NCI-H146 treated with DMSO at 0.1 percent for 48 hours (cell line): ENCODE results near the gene MEFV.
A peak's percentile ranks its signal among the peaks of the same experiment; 100 is the strongest.
"Not testable (repeated sequence)": the region's sequence is repeated elsewhere in the genome, so short reads cannot be mapped to it uniquely, and the experiment has no call there.

ENCODE experiments used
- DNase-seq: peaks from one replicate; lab custom pipeline; 2025; ENCODE audit not compliant: unreplicated experiment; lab: John Stamatoyannopoulos, UW

MEFV gene

DNA sequence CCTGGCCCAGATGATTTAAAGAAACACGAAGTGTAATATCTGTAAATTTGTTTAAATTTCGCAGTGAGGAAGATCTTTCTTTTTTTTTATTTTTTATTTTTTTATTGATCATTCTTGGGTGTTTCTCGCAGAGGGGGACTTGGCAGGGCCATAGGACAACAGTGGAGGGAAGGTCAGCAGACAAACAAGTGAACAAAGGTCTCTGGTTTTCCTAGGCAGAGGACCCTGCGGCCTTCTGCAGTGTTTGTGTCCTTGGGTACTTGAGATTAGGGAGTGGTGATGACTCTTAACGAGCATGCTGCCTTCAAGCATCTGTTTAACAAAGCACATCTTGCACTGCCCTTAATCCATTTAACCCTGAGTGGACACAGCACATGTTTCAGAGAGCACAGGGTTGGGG is 14.3 kb upstream of the MEFV start:
- not testable (repeated sequence) for DNase-seq

DNA sequence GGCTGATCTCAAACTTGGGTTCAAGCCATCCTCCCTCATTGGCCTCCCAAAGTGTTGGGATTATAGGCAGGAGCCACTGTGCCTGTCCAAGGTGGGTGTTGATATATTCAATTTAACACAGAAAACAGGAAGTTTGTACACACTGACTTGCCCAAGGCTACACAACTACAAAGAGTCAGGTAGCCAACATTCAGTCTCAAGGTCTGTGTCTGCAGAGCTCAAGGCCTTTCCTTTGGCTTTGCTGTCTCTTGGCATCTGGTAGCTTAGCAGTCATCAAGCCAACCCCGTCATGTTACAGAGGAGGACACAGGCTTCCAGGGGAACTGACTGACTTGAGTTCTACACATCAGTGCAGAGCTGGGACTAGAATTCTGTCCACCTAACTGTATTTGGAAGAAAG is 11.9 kb upstream of the MEFV start:
- no peak for DNase-seq

DNA sequence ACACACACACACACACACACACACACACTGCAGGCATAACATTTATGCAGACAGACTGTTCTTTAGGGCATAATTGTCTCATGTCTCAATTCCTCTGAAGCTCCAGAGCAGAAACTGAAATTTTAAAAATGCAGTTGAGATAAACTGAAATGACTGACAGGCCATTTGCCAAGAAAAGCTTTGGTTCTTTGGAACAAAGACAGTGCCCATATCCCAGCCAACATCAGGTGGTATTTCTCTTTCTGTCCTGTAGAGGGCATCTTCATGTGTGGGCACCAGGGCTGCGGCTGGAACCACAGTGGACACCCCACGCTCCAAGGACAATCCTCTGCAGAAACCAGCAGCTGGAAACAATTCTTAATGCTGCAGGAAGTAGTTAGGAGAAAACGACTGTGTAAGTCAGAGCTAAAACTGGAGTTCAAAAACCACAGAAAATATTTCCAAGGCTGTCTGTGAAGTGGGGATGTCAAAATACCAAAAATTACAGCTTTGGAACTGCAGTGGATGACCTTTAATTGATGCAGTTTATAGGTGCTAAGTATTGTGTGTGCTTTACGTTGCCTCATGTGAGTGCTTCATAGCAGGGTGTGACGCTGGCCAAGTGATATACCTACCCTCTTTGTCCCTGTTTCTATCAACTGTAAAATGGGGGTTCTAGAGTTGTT is 10.6 kb upstream of the MEFV start:
- peak; percentile 18 for DNase-seq

DNA sequence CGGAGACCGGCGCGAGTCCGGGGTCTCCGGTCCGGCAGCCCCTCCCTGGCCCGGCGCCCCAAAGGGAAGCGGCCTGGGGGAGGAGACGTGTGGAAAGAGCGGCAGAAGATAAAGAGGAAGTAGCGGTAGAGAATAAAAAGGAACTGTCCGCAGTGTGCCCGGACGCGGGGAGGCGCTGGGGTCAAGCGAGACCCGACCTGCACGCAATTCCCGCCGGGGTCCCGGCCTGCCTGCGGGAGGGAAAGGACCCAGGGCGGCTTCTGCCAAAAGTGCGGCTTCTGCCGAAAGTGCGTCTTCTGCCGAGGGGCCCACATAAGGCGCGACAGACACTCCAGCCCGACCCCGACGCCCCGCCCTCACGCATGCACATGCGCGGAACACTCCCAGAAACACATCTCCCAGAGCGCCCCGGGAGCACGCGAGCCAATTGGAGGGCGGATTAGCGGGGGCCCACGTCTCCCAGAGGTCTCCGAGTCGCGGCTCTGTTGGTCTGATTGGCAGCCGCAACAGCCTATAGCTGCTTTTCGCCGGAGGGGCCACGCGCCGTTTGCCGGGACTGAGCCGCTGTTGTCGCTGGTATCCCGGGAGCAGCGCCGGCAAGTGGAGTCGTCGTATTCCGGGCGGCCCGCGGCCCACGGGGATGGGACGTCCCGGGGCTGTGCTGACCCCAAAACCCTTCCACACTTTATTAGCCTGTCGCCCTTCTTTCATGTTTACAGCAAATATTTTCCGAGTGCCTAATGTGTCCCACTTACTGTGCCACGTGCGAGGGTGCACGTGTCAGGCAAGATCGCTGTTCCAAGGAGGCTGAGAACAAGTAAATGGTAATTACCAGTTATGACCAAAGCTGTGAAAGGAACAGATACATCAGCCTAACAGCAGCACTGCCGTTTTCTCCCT is 8.0 kb upstream of the MEFV start:
- DNase-seq, result peak; percentile 97

DNA sequence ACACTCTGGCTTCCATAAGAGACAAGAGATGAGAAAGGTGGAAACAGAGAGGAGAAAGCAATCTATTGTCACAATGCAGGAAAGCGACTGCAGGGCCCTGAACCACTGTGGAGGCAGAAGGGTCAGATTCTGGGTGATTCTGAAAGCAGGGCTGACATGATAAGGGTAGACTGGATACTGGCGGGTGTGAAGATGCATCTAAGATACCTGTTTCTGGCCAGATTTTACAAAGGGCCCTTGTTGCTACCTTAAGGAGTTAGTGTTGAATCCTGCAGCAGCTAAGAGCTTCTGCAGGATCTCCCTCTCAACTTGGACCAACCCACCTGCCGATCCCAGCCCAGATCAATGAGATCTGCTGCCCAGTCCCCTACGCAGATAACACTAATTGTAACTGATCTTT is 6.1 kb upstream of the MEFV start:
- no peak for DNase-seq

DNA sequence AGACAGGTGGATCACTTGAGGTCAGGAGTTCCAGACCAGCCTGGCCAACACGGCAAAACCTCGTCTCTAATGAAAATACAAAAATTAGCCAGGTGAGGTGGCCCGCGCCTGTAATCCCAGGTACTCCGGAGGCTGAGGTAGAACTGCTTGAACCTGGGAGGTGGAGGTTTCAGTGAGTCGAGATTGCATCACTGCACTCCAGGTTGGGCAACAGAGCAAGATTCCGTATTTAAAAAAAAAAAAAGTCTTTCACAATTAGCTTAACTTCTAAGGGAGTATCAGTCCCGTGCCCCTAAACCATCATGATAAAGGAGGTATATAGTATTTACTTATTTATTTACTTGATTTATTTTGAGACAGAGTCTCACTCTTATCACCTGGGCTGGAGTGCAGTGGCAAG is 3.4 kb upstream of the MEFV start:
- no peak for DNase-seq

DNA sequence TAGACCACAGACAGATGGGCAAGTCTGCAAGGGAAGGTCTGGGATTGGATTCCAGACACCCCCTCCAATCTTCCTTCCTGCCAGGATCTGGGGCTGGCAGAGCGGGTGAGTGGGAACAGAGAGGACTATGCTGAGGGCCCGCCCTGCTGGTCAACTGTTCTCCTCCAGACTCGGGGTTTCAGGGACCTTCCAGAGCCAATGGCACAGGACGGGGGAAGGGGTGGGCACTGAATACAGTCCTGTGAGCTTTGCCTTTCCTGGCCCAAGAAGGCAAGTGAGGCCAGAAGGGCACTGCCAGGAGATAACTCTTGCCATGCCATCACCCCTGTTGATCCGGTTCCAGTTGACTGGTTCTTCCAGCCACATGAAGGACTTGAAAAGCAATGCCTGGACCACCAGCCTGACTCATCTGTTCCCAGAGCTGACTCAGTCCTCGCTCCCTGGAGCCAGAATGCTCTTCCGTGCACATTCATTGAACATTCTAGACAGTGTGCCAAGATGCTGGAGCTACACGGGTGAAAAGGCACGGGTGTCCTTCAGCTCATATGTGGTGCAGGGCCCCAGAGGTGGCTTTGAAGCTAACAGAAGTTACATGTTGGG is 533 bp upstream of the MEFV start:
- DNase-seq, result no peak

DNA sequence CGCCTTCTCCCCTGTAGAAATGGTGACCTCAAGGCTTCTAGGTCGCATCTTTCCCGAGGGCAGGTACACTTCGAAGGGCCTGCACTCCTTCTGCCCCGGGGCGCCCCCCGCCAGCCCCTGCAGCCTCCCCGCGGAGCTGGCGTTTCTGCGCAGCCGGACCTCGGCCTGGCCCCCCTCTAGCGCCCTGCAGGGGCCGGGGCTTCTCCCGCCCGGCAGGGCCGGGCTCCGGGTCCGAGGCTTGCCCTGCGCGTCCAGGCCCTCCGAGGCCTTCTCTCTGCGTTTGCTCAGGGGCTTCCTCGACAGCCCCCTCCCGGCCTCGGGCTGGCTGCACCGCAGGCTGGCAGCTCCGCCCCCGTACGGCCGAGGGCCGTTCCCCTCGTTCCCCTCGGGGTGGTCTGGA is 2.1 kb downstream of the MEFV start:
- DNase-seq, result no peak

DNA sequence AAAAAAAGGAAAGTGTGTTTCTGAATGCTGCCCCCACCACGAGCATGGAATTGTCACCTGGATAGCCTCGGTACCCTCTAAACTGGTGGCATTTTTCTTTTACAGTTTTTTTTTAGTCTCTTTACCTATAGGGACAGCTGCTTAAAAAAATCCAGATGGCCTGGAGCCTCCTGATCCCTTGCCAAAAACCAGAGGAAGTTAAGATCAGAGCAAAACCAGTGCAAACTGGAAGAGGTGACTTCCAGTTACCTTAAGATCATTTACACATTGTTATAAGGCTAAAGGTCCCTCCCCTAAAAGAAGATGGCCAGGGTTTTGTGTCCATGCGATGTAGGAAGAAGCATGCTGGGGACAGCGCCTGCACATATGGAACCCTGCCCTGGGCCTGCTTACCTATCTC is 3.5 kb downstream of the MEFV start:
- DNase-seq, result no peak

DNA sequence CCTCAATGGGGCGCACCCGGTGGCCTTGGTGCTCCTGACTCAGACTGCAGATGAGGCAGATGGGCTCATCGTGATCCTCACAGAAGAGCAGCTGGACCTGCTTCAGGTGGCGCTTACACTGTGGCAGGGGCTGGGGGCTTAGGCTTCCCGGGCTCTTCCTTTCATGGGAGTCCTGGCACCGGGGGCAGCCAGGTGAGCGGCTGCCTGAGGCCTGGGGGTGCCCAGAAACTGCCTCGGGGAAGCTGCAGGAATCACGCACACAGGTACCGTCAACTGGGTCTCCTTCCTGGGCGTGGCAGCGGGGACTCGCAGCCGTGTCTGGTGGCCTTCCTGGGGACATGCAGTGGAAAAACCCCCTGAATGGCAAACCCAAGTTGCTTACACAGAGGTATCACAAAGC is 7.0 kb downstream of the MEFV start:
- DNase-seq, result no peak

DNA sequence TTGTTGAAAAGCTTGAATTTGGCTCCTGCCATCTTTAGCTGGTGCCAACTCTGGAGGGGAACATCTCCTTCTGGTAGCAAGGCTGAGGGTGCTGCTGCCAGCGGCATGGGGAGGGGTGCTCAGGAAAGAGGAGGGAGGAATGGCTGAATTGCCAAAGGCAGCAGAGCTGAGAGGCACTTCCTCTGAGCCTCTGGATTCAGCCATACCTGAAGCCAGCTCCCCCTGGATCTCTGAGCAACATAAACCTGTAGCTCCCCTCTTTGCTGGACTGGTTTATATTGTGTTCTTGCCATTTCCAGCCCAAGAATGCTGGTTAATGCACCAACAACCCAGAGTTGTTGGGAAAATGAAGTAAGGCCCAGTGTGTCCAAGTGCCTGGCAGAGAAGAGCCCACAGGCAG is 7.4 kb downstream of the MEFV start:
- no peak for DNase-seq

DNA sequence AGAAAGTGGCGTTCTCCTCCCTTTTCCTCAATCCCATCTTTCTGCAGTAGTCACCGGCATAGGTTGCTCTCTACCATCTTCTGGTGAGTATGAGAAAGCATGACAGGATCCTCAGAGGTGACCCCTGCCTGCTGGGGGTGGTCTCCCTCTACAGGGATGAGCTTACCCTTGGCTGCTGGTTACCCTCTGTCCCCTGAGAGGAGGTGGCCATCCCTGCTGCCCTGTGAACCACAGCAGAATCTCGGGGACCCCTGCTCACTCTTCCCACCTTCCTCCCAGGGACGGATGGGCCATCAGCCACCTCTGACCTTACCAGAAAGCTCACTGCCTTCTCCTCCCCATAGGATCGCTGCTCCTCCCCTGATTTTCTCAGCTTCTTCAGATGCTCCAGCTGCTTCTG is 7.8 kb downstream of the MEFV start:
- no peak for DNase-seq

DNA sequence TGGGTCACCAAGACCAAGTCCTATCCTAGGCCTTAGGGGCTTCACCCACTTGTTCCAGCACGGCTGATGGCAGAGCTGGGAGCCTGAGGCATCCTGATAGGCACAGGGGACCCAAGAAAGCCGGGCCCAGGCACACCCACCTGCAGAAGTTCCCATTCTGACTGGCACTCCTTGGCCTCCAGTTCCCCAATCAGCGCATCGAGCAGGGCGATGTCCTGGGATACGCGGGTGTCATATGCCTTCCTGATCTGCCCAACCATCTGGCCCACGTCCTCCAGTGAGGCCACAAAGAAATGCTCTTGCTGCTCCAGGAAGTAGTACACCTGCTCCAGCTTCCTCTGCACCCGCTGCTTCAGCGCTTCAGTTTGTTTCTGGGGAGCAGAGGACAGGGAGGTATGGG is 9.6 kb downstream of the MEFV start:
- no peak for DNase-seq

DNA sequence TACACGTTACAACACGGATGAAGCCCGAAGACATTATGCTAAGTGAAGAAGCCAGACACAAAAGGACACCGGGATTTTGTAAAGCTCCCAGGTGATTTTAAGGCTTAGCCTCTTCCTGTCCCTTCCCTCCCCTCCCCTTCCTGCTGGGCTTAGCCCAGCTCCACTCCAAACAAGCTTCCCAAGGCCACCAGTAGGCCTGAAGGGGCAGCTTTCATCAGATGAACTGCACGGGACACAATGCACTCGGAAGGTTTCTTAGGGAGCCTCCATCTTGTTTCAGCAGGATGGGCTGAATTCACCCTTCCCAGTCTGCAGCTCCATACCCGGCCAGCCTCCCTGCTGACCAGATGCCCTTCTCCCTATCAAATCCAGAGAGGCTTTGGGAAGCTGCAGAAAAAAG is 10.4 kb downstream of the MEFV start:
- DNase-seq, result no peak

DNA sequence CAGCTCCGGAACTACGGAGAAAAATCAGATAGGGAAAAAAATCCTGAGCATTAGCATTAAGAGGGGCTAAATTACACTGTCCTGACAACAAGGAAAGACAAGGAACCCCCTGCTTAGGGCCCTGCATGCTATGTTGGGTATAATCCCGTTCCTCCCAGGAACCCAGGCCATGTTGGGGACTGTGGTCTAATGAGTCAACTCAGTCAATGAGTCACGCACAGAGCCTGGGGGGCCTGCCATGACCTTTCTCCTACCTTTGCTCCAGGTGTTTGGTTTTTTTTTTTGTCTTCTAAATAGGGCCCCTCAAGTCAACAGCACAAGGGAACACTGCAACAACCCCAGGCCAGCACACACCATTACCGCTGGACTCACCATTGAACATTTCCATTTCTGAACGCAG is 12.6 kb downstream of the MEFV start:
- no peak for DNase-seq

DNA sequence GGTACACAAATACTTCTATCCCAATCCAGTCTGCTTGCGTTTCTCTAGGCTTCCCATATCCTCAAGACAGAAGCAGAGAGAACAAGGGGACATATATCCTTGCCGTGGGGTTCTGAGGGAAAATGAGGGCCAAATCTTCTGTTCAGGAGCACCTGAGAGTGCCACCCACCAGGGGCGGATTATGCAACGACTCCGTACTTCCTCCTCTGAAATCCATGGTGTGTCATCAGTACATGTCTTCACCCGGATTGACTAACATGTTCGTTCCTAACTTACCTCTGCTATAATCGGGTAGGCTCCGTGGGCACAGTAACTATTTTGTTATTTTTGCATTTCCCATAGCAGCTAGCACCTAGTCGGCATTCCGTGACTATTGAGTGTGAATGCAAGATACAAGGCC is 13.7 kb downstream of the MEFV start:
- no peak for DNase-seq

DNA sequence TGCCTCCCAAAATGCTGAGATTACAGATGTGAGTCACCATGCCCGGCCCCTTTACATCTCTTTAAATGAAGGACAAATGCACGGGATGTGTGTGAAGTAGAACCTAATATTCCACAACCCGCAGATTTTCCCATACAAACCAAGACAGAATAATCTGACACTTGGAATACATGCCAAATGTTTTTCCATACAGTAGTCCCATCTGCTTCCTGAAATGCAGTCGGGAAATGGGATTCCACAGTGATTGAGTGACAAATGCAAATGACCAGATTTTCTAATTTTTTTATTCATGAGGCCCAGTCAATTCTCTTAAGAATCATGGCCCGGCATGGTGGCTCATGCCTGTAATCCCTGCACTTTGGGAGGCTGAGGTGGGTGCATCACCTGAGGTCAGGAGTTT is 14.7 kb downstream of the MEFV start:
- no peak for DNase-seq

DNA sequence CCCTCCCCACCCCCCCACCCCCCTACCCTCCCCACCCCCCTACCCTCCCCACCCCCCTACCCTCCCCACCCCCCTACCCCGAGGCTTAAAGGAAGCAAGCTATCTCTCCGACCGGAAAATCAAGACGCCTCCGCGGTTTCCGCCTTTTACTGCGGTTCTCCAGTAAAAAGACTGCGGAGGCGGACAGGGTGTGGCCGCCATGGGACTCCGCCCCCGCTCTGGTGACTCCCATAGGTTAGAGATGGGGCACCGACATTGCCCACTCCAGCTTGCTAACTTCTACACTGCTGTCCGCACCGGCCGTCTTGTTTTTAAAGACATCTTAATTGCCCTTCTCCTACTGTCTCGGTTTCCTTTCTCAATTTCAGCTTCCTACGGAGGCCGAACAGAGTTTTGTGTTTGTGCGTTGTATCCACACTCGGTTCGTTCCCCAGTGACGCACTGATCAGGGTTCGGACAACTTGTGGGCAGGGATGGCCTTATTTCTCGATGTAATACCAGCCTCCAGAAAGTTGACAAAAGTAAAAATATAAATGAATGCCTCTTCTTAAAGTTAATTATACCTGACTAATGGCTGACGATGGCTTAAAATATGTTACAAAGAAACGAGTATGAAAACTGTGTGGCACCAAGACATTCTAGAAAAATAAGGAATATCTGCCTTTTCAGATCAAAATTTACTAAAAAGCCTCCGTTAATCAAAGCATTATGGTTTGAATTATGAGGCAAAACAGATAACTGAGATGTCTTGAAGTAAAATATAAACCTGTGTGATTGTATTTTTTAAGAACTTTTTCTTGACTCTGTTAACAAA is 20.4 kb downstream of the MEFV start:
- DNase-seq, result no peak

DNA sequence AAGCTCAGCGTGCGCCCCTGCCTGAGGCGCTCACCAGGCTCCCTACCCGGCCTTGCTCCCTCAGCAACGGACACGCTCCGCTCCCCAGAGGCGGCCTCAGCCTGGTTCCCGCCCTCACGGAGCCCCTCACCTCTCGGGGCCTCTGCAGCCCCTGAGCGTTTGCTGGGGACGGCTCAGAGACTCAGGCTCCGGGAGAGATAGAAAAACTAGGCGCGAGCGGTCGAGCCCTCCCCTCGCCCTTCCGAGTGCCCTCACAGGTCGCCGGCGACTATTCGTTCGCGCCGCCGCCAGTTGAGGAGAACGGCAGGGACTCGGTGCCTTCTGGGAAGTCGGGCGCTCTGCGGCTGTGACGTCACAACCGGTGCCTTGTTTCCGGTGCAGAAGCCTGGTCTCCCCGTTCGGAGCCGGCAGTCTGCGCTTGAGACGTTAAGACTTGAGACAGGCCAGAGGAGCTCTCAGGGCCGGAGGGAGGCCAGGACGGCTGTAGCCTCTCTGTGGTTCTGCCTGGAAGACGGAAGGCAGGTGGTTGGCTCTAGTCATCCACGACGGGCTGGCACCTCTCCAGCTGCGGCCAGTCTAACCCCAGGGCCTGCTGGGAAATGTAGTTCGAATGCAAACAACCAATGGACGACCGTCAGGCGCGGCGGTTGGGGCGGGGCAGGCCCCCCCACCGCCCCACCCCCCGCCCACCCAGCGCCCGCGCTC is 21.4 kb downstream of the MEFV start, which contains the start of gene ZNF200:
TSS of gene ZNF200 (minus strand) at position 302 of the 705 bp plus-strand sequence. CDS start 1,403 bp downstream, outside the sequence.
- DNase-seq, result peak; percentile 88

DNA sequence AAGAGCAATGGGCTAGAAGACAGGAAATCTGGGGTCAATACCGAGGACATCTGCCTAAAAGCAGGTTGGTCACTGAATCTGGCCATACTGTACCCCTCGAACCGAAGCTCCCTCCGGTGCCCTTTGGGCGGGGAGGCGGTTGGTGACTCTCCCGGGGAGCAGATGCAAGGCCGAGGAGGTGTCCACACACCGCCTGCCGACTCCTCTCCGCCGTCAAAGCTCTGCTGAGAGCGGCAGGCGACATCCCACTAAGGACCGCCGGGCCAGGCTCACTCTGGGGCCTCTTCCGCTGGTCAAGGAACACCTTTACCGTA is 21.9 kb downstream of the MEFV start:
- no peak for DNase-seq
